NCI-H2171 (cell line): ENCODE measurements around the gene RAD51D.
"Not testable (repeated sequence)": the region's sequence is repeated elsewhere in the genome, so short reads cannot be mapped to it uniquely, and the experiment has no call there.

Experiments
- DNase-seq: peaks from one replicate; lab custom pipeline; 2025; lab: John Stamatoyannopoulos, UW

The RAD51D gene

DNA sequence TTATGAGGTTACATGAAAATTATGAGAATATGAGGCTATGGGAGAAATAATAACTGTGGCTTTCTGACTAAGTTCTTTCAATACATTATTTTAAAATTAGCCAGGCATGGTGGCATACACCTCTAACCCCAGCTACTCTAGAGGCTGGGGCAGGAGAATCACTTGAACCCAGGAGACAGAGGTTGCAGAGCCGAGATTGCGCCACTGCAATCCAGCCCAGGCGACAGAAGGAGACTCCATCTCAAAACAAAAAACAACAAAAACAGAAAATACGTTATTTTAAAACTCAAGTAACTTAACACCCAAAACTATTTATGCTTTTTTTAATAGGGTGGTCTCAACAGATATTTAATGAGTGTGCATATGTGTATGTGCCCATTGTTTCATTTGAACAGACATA is 53.8 kb downstream of the RAD51D start:
- no peak for DNase-seq

DNA sequence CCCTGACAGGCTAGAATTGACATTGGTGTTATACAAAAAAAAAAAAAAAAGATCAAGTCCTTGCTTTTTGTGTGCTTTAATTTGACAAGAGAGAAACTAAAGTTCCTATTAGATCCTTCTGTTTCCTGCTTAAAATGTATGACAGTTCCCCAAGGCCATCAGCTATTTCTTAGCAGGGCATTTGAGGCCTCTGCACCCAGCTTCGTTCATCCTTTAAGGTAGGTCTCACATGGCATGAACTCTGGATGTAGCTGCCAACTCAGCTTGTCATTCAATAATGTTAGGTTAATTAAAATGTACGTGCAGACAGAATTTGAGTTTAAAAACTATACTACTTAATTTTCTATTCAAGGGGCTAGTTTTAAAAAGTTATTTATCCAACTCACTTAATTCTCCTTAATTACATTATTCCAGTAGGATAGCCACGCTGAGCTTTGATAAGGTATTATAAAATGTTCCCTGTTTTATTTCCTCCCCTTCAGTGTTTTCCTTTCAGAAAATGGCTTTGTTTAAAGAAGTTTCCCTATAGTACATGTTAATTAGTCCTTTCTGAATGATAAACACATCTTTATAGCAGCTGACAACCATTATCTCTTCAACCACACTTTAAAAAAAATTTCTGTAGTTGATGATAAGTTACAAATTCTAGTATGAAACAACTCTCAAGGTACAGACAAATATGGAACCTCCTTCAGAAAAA is 55.0 kb downstream of the RAD51D start:
- DNase-seq, result no peak

DNA sequence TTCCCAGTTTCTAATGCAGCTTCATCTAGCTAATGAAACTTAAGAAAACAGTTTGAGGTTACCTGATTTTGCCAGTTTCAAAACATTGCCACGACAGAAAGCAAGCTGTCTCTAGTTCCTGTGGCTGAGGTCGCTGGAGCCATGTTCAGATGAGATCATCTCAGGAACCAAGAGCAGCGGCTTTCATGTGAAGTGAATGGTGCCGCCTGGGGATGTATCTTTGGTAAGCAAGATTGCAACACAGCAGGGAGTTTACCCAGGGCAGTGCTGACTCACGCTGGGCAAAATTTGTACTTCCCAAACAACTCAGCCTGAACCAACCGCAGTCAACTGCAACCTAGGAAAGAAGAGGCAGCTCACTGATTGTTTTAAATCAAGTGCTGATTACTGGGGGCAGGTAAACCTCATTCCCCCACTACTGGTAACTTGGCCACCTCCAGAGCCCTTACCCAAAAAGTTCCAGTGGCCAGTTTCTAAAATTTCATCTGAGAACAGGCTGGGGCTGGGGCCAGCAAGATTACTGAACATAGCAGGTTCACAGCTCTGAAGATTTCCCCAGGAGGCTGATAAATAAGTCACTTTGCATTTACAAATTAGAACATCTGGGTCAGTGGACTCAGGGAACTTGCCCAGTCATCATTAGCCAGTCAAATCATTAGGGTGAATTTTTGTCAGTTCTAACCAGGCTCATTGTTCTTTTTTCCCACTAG is 56.0 kb downstream of the RAD51D start, which contains the start of gene RFFL:
RFFL (minus strand) TSS at position 194 of the 710 bp plus-strand sequence. CDS start 37,154 bp downstream, outside the sequence.
- peak; percentile 70 for DNase-seq

DNA sequence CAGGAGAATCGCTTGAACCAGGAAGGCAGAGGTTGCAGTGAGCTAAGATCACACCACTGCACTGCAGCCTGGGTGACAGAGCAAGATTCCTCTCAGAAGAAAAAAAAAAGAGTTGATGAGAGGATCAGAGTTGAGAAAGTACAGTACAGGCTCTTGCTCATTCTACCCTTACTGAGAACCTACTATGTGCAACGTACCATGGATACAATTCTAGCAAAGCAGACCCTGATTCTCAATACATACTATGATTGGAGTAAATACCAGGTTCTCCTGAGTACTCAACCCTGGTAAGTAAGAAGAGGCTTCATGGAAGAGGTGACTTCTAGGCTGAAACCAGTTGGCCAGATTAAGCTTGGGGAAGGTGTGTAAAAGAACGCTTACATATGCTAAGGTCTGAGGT is 57.4 kb downstream of the RAD51D start:
- DNase-seq, result no peak

DNA sequence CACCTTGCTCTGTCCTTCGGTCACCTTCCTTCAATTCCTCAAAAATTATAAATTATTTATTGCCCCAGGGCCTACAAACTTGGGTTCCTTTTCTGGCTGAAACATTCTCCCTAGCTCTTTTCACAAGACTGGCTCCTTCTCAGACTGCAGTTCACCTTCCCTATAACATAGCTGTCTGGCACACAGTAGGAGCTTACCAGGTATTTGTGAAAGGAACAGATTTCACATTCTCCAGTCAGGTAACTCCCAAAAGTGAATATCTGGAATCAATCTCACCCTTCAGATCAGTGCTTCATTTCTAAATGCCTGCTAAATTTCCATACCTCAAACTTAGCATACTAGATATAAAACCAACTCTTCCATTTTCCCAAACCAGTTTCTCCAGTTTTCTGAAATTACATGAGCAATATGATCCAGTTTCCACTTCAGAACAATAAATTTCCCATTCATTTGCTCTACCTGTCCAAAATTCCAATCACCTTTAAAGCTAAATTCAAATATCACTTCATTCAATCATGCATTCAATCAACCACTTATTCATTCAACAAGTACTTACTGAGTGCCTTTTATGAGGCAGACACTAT is 62.2 kb downstream of the RAD51D start:
- DNase-seq, result no peak

DNA sequence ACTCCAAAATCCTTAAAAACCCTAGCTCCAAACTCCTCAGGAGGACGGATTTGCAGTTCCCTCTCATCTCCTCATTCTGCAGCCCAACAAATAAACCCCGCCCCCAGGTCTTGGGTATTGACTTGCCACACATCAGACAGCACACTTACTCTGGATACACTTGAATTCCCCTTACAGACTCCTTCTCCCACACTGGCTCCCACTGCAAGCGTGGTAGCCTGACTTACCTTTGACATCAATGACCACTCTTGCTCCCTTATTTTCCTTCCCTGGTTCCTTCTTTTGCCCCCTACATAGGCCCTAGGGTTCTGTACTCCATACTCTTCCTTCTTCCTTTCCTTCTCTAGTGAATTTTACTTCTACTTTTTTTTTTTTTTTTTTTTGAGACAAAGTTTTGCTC is 63.6 kb downstream of the RAD51D start:
- DNase-seq, result no peak

DNA sequence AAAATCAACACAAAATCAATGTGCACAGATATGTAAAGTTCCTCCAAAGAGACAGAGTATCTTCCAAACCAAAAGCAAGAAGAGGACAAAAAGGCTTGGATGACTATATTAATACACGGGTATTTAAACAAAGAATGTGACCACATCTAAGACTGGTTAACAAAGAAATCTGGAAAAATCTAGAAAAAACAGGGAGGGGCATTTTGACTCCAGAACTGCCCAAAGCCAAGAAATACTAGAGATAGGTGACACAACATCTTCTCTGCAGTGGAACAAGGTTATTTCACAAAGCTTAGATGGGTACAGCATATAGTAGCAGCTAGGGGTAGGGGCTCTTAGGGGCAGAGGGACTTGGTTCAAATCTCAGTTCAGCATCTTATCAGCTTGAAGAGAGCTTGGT is 66.5 kb downstream of the RAD51D start:
- no peak for DNase-seq

DNA sequence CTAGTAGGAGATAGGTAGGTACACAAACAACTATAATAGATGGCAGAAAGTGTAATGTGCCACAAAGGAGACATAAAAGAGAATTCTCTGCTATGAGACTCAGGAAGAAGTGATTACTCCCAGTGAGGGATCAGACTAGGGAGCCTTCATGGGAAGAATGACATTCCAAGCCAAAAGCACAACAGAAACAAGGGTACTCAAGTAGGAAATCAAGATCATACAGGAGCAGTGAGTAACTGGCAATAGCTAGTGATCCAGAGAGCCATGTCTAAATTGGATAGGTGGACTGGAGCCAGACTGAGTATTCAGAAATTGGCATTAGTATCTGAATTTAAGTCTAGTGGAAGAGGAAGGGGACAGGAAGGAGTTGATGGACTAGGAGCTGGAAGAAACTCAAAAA is 66.9 kb downstream of the RAD51D start:
- DNase-seq, result no peak

DNA sequence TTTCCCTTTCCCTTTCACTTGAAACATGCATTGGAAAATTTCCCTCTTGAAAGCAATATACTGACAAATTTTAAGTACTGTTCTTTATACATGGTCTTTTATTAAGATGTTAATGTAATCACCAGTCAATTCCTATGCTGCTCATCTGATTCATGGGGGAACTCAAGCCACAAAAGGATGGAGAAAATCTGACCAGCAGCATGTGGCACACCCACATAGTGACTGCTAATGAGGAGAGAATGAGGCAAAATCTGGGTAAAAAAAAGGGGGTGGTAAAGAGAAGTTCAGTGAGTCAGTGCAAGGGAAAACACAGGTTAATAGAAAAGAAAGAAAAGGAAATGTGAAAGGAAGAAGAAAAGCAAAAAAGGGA is 67.4 kb downstream of the RAD51D start:
- no peak for DNase-seq

DNA sequence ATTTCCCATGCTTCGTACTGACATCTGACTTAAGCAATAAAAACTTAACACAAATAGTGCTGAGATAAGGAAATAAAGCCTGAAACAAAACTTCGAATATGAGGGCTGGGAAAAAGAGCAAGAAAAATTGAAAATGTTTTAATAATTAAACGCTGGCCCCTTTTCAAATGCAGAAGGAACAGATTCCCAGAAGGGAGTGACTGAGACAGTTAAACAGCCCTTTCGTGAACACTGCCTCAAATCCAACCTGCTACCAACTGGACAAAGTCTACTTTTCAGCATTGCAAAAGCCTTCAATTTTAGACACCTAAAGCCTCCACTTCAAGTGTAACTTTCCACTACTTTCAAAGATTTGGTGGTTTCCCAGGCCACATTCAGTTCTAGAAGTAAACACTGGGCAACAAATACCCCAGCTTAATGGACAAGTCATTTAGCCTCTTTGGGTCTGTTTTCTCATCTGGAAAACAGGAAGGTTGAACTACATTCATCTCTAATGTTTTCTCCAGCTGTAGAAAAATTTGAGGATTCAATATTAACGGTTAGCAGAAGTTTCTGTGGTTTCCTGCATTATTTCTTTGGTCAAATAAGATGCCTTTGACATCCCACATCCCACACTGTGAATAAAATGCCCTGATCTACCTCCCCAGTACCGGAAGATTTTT is 68.0 kb downstream of the RAD51D start:
- DNase-seq, result no peak

DNA sequence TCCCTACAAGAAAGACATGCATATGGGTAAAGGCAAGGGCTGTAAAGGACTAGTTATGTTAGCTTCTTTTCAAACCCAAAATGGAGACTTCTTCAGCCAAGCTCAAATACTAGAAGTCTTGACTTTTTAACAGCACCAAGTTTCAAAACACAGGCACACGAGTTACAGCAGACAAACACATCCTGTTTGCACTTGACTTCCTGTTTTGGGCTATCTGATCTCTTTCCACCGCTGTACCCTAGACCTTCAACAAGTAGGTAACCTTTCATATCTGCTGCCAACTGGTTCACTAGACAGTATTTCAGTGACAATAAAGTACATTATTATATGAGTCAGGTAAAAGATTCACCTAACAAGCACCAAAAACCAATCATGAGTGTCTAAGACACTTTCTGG is 68.5 kb downstream of the RAD51D start:
- no peak for DNase-seq

DNA sequence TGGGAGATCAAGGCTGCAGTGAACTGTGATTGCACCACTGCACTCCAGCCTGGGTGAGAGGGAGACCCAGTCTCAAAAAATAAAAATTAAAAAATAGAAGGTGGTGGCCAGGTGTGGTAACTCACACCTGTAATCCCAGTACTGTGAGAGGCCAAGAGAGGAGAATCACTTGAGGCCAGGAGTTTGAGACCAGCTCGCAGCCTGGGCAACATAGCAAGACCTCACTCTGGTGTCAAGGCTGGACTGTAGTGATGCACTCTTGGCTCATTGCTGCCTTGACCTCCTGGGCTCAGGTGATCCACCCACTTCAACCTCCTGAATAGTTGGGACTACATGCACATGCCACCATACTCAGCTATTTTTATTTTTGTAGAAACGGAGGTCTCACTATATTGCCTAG is 69.5 kb downstream of the RAD51D start:
- DNase-seq, result no peak

DNA sequence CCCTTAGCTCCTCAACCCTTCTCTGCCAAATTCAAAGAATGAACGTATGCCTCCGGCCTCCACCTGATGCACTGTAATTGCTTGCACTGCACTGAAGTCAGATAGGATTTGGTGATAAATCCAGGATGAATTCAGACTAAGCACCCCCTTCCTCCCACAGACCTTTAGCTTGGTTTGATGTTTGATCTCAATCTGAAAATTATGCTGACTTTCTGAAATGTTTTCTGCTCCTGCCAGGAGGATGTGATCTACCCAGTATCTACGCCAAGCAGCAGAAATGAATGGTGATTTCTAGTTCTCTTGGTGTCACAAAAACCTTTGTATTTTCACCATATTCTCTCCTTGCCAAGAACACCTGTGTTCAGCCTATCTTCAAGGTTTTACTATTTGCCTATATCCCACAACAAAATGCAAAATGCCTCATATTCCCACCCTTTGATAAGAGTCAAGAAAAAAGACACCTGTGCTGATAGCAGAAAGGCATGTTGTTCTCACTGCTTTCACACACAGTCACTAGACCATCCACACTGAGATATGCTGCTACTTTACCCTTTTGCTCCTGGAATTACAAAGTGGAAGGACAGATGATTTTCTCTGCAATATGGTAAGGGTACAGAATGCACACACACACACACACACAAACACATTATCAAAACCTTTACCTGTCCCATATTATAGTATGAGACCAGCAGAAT is 70.8 kb downstream of the RAD51D start:
- DNase-seq, result no peak

DNA sequence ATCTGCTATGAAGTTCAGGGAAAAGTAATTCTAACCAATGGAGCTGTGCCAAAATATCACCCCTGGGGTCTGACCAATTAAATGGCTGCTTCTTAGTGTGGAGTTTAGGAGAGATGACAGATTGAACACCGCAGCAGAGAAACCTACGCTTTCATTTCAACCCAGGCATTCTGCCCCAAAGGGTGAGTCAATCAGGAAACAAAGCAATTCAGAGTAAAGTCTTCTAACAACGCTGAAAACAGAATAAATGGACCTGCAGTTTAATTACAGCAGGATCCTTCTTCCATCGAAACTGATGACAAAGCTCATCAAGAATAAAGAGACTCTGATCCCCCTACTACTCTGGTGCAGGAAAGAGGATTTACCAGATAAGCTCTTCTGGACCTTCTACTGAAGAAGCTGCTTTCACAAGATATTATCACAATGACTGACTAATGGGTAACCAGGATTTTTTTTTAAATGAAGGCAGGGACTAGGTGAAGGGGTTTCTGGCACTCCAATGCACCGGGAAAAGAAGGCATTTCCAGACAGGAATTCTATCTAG is 72.8 kb downstream of the RAD51D start:
- peak; percentile 22 for DNase-seq

DNA sequence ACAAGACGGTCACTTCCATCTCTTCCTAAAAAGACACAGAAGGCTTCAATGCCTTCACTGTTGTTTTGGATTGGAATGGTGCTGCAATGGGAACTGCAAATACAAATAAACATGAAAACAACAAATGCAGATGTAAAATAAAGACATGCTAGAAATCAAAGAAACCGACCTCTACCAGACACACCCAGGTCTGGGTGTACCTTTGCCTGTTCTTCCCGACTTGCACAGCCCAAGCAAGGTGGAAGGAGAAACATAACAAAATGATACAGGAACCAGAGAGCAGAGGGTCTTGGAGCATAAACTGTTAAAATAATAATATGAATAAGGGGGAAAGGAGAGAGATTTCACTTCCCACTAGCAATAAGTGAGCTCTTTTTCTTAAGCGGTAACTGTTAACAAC is 73.4 kb downstream of the RAD51D start:
- DNase-seq, result no peak

DNA sequence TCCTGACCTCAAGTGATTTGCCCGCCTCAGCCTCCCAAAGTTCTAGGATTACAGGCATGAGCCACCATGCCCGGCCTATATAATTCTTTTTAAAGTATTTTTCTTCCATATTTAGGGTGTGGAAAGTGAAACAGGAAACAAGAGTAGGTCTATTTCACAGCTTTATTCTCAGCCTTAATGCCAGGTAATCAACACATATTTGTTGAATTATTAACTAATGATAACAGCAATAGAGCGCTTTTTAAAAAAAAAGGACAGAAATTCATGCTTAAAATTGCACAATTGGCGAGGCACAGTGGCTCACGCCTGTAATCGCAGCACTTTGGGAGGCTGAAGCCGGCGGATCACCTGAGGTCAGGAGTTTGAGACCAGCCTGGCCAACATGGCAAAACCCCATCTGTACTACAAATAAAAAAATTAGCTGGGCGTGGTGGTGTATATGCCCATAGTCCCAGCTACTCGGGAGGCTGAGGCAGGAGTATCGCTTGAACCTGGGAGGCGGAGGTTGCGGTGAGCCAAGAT is 74.1 kb downstream of the RAD51D start:
- DNase-seq, result not testable (repeated sequence)

DNA sequence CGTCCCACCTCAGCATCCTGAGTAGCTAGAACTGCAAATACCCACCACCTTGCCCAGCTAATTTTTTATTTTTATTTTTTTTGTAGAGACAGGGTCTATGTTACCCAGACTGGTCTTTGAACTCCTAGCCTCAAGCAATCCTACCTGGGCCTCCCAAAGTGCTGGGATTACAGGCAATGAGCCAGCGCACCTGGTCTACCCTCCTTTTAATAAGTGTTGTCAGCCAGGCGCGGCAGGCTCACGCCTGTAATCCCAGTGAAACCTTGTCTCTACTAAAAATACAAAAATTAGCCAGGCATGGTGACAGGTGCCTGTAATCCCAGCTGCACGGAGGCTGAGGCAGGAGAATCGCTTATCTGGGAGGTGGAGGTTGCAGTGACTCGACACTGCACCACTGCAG is 75.5 kb downstream of the RAD51D start:
- DNase-seq, result no peak
